HEK293 (cell line): ENCODE data around the gene ADSL.
A peak's percentile ranks its signal among the peaks of the same experiment; 100 is the strongest.

Experiments
- CTCF ChIA-PET: fragments of 350-600 bp; formaldehyde crosslinking; extraction: SDS; loops from one replicate; lab custom pipeline; 2021; ENCODE audit warnings: antibody characterized with exemption; lab: Yijun Ruan, JAX
- POLR2A ChIA-PET: fragments of 300-600 bp; formaldehyde crosslinking; extraction: SDS; loops from one replicate; lab custom pipeline; 2020; ENCODE audit warnings: antibody characterized with exemption, inconsistent platforms; lab: Yijun Ruan, JAX
- H3K27ac ChIP-seq: fragments of 200-500 bp; sonication (Bioruptor generic); 2 replicates; pipeline ENCODE4 v1.5.1; 2014; ENCODE audit warnings: low read depth, low read length, control low read depth, inconsistent platforms; ENCODE audit errors: extremely low read depth
- H3K36me3 ChIP-seq, 2 experiments: fragments of 200-500 bp in 1 of 2; sonication (Bioruptor generic) in 1 of 2; 1 replicate in 1 of 2; 2 replicates in 1 of 2; pipeline ENCODE4 v1.5.1; 2014 to 2017; ENCODE audit warnings: inconsistent platforms in 2 of 2, low read length in 2 of 2; ENCODE audit not compliant: control insufficient read depth in 2 of 2, insufficient read depth in 1 of 2
- H3K4me1 ChIP-seq: fragments of 200-500 bp; sonication (Bioruptor generic); 2 replicates; pipeline ENCODE4 v1.5.1; 2014; ENCODE audit warnings: mild to moderate bottlenecking, low read length, inconsistent platforms; ENCODE audit not compliant: control insufficient read depth, insufficient read depth
- H3K4me3 ChIP-seq: 2 replicates; pipeline ENCODE4 v1.5.1; 2011; ENCODE audit warnings: low read depth, mild to moderate bottlenecking, control low read depth, low read length, moderate library complexity
- H3K9me3 ChIP-seq: fragments of 200-500 bp; sonication (Bioruptor generic); 2 replicates; pipeline ENCODE4 v1.5.1; 2014; ENCODE audit warnings: low read depth, low read length, inconsistent platforms; ENCODE audit not compliant: control insufficient read depth, insufficient read depth
- ELK4 ChIP-seq: IDR thresholded peaks from 2 replicates; pipeline ENCODE4 v1.6.1; 2011; ENCODE audit warnings: mild to moderate bottlenecking, low read depth, low read length, borderline replicate concordance
- ZBTB48 ChIP-seq: fragments of 450-650 bp; formaldehyde crosslinking; IDR thresholded peaks from 2 replicates; pipeline ENCODE4 v1.5.1; 2016; ENCODE audit warnings: missing biosample characterization, missing genetic modification characterization
- ZFP37 ChIP-seq: fragments of 450-650 bp; formaldehyde crosslinking; IDR thresholded peaks from 2 replicates; pipeline ENCODE4 v1.5.1; 2016; ENCODE audit warnings: missing biosample characterization, missing genetic modification characterization
- ZNF133 ChIP-seq: fragments of 450-650 bp; formaldehyde crosslinking; IDR thresholded peaks from 2 replicates; pipeline ENCODE4 v1.5.1; 2016; ENCODE audit warnings: missing biosample characterization, missing genetic modification characterization
- ZNF2 ChIP-seq: fragments of 450-650 bp; formaldehyde crosslinking; IDR thresholded peaks from 2 replicates; pipeline ENCODE4 v1.5.1; 2016; ENCODE audit warnings: missing biosample characterization, missing genetic modification characterization
- ZNF24 ChIP-seq: fragments of 450-650 bp; formaldehyde crosslinking; IDR thresholded peaks from 2 replicates; pipeline ENCODE4 v1.5.1; 2016; ENCODE audit warnings: missing biosample characterization, missing genetic modification characterization
- ZNF274 ChIP-seq, 2 experiments: fragments of 200-500 bp in 1 of 2; fragments of 450-650 bp in 1 of 2; sonication (Bioruptor generic) in 1 of 2; formaldehyde crosslinking in 1 of 2; IDR thresholded peaks; 2 replicates each; pipeline versions ENCODE4 v1.5.1 to v1.6.1; 2014 to 2016; ENCODE audit warnings: borderline replicate concordance in 1 of 2, inconsistent platforms in 1 of 2, low read length in 1 of 2, missing biosample characterization in 1 of 2, missing genetic modification characterization in 1 of 2
- ZNF350 ChIP-seq: fragments of 450-650 bp; formaldehyde crosslinking; IDR thresholded peaks from 2 replicates; pipeline ENCODE4 v1.5.0; 2017; ENCODE audit warnings: missing biosample characterization, mild to moderate bottlenecking, missing genetic modification characterization
- ZNF514 ChIP-seq: fragments of 450-650 bp; formaldehyde crosslinking; IDR thresholded peaks from 2 replicates; pipeline ENCODE4 v1.5.1; 2016; ENCODE audit warnings: missing biosample characterization, missing genetic modification characterization
- ZNF548 ChIP-seq: fragments of 450-650 bp; formaldehyde crosslinking; IDR thresholded peaks from 2 replicates; pipeline ENCODE4 v1.5.1; 2016; ENCODE audit warnings: missing biosample characterization, missing genetic modification characterization
- ZNF596 ChIP-seq: fragments of 450-650 bp; IDR thresholded peaks from 2 replicates; pipeline ENCODE4 v1.5.0; 2018; ENCODE audit warnings: missing biosample characterization, mild to moderate bottlenecking, missing genetic modification characterization, moderate library complexity
- ZNF658 ChIP-seq: fragments of 450-650 bp; formaldehyde crosslinking; IDR thresholded peaks from 2 replicates; pipeline ENCODE4; 2016; ENCODE audit warnings: missing biosample characterization, missing genetic modification characterization
- ZNF660 ChIP-seq: fragments of 450-650 bp; IDR thresholded peaks from 2 replicates; pipeline ENCODE4 v1.5.1; 2018; ENCODE audit warnings: missing biosample characterization, mild to moderate bottlenecking, missing genetic modification characterization
- ZNF777 ChIP-seq: fragments of 450-650 bp; formaldehyde crosslinking; IDR thresholded peaks from 2 replicates; pipeline ENCODE4 v1.5.1; 2017; ENCODE audit warnings: missing biosample characterization, missing genetic modification characterization, borderline replicate concordance
- ZSCAN16 ChIP-seq: fragments of 450-650 bp; formaldehyde crosslinking; IDR thresholded peaks from 2 replicates; pipeline ENCODE4 v1.5.1; 2016; ENCODE audit warnings: missing biosample characterization, missing genetic modification characterization
- ZSCAN18 ChIP-seq: fragments of 450-650 bp; formaldehyde crosslinking; IDR thresholded peaks from 2 replicates; pipeline ENCODE4 v1.5.1; 2016; ENCODE audit warnings: missing biosample characterization, missing genetic modification characterization
- ZSCAN30 ChIP-seq: fragments of 450-650 bp; IDR thresholded peaks from 2 replicates; pipeline ENCODE4 v1.5.1; 2018; ENCODE audit warnings: missing biosample characterization, mild to moderate bottlenecking, missing genetic modification characterization, moderate library complexity
- TF ChIP-seq, protein P1 (sequence below): fragments of 450-650 bp; formaldehyde crosslinking; conservative IDR thresholded peaks from 2 replicates; pipeline ENCODE4 v1.5.1; 2016; ENCODE audit warnings: low read depth, missing biosample characterization, missing genetic modification characterization

ADSL gene

DNA sequence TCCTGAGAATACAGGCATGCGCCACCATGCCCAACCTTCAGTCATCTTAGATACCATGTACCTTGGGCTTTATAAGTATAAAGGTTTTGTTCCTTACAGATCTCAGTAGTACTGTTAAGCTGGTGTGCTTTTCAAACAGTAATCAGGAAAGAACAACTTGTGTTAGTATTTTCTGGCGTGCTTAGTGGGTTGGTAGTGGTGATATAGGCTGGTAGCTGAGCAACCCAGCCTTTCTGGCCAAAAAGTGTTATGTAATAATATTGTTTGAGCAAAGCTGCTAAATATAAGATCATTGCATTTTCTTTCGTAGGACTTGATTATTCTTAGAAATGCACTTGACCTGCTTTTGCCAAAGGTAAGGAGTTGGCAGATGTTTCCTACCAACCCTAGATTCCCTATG is 6.5 kb downstream of the ADSL start (continued):
- TF ChIP-seq ZNF2 (tag by site-specific recombination): no peak
- no peak for TF ChIP-seq ZNF658 (tag by site-specific recombination)
- no peak for TF ChIP-seq ZNF24 (tag by site-specific recombination)
- TF ChIP-seq ZBTB48: no peak
- TF ChIP-seq, all 188 proteins: peak for 0

- POLR2A ChIA-PET: interaction anchor here (1.2 kb wide), 1 partner anchor 8 kb away, joined by 3 read pairs; no protein-coding TSS in a partner anchor
- Histone ChIP-seq H3K4me1 (no peaks in the 10 kb centered on the region), H3K4me3 (no peak overlapping the region)
- no peak for TF ChIP-seq ZNF133 (tag by site-specific recombination)
- TF ChIP-seq ZSCAN16 (tag by site-specific recombination): no peak
- no peak for TF ChIP-seq ZNF596
- TF ChIP-seq ZSCAN30 (tag by site-specific recombination): no peak
- TF ChIP-seq ZNF514 (tag by site-specific recombination): no peak
- no peak for TF ChIP-seq ZNF548
- no peak for TF ChIP-seq ZNF274 (IDR thresholded peaks at IDR 0.05; ENCODE audit: low read length)
- TF ChIP-seq ZNF274 (tag by site-specific recombination; IDR thresholded peaks at IDR 0.05; ENCODE audit: borderline replicate concordance): no peak
- TF ChIP-seq, protein P1, sequence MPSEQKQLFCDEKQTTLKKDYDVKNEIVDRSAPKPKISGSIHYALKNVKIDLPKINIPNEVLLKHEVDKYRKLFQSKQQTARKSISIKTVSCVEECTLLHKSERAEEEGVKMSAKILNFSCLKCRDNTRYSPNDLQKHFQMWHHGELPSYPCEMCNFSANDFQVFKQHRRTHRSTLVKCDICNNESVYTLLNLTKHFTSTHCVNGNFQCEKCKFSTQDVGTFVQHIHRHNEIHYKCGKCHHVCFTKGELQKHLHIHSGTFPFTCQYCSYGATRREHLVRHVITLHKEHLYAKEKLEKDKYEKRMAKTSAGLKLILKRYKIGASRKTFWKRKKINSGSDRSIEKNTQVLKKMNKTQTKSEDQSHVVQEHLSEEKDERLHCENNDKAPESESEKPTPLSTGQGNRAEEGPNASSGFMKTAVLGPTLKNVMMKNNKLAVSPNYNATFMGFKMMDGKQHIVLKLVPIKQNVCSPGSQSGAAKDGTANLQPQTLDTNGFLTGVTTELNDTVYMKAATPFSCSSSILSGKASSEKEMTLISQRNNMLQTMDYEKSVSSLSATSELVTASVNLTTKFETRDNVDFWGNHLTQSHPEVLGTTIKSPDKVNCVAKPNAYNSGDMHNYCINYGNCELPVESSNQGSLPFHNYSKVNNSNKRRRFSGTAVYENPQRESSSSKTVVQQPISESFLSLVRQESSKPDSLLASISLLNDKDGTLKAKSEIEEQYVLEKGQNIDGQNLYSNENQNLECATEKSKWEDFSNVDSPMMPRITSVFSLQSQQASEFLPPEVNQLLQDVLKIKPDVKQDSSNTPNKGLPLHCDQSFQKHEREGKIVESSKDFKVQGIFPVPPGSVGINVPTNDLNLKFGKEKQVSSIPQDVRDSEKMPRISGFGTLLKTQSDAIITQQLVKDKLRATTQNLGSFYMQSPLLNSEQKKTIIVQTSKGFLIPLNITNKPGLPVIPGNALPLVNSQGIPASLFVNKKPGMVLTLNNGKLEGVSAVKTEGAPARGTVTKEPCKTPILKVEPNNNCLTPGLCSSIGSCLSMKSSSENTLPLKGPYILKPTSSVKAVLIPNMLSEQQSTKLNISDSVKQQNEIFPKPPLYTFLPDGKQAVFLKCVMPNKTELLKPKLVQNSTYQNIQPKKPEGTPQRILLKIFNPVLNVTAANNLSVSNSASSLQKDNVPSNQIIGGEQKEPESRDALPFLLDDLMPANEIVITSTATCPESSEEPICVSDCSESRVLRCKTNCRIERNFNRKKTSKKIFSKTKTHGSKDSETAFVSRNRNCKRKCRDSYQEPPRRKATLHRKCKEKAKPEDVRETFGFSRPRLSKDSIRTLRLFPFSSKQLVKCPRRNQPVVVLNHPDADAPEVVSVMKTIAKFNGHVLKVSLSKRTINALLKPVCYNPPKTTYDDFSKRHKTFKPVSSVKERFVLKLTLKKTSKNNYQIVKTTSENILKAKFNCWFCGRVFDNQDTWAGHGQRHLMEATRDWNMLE: no peak
- no peak for TF ChIP-seq ELK4
- TF ChIP-seq, all 188 proteins: peak for 0
- no peaks in the 10 kb centered on the region for H3K9me3 ChIP-seq
- no peak overlapping the region for H3K27ac ChIP-seq
- H3K36me3 ChIP-seq: peaks cover 90 to 99% of the 10 kb centered on the region in 2 experiments
- CTCF ChIA-PET: interaction anchor here (0.6 to 1.5 kb wide), 2 partner anchors 13 to 112 kb away, joined by 3 to 6 read pairs; no protein-coding TSS in a partner anchor
Measured at GRCh38 chr22:40361100-40361499, 14.8 kb downstream of the ADSL start.

GRCh38 chr22:40363059-40363458 is 16.8 kb downstream of the ADSL start:
- Histone ChIP-seq H3K9me3 (no peaks in the 10 kb centered on the region), H3K4me3 (no peak overlapping the region), H3K4me1 (no peaks in the 10 kb centered on the region), H3K36me3 (peaks cover 84 to 100% of the 10 kb centered on the region in 2 experiments), H3K27ac (no peak overlapping the region)
- TF ChIP-seq ZNF777 (tag by site-specific recombination) (no peak), ZSCAN18 (tag by site-specific recombination) (no peak), ZFP37 (tag by site-specific recombination) (no peak), ZNF350 (tag by site-specific recombination) (no peak), ZNF660 (tag by site-specific recombination) (peak; percentile 34; the same call in 1 of the 2 replicates)
- POLR2A ChIA-PET: interaction anchor here (0.6 to 1.2 kb wide), 2 partner anchors 10 to 18 kb away, joined by 3 to 4 read pairs; no protein-coding TSS in a partner anchor
- CTCF ChIA-PET: interaction anchor here (1.3 kb wide), 1 partner anchor 15 kb away, joined by 4 read pairs; no protein-coding TSS in a partner anchor
